ENCODE results near the gene RAPGEF6. TPM values are rescaled to one million over a fixed set of nuclear protein-coding genes. Genes with fewer than 3 reads are reported as not detected.

Gene RAPGEF6
- polyA plus RNA-seq, 1 donor from 2014 or later, result 121 TPM

DNA sequence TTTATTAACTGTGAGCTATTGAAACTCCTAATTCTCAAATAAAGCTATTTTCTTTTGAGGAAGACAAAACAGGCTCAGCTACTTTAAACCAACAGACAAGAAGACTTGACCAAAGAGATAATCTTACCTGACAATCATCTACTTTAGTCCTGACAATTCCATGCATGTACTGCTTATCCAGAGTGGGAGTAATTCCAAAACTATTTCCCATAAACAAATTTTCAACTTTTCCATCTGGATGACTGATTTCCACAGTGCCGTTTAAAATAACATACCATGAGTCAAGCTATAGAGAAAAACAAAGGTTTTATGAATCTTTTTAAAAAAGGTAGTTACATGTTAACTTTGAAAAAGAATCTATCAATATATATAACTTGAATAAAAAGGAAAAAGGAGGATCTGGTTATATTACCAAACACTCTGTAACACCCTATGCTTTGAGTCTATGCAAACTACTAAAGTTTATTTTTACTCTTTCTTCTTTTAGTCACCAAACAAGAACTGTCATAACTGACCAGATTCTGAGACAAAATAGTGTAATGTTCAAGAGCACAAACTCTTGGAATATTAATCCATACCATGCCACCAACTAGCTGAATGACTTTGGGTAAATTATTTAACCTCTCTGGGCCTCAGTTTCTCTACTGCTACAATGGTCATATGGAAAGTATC lies 129.7 kb downstream of the RAPGEF6 start:
- H3K9ac ChIP-seq (ENCODE audit: low read length), result no peak overlapping the region
- TF ChIP-seq SMC3 (conservative IDR thresholded peaks at IDR 0.05; ENCODE audit: poor library complexity), result no peak
- no peak for TF ChIP-seq CTCF (IDR thresholded peaks at IDR 0.05; ENCODE audit: poor library complexity, severe bottlenecking)
- no peak for TF ChIP-seq RAD21 (conservative IDR thresholded peaks at IDR 0.05)
- TF ChIP-seq MXI1 (conservative IDR thresholded peaks at IDR 0.05; ENCODE audit: poor library complexity, severe bottlenecking), result no peak
- no peak for TF ChIP-seq REST (IDR thresholded peaks at IDR 0.05; ENCODE audit: borderline replicate concordance)
- TF ChIP-seq EZH2 (IDR thresholded peaks at IDR 0.05; ENCODE audit: borderline replicate concordance, insufficient read depth, low read length, poor library complexity, severe bottlenecking), result no peak
- no peak for TF ChIP-seq POLR2AphosphoS5 (IDR thresholded peaks at IDR 0.05)
- TF ChIP-seq TAF1 (IDR thresholded peaks at IDR 0.05; ENCODE audit: low read depth), result no peak
- TF ChIP-seq EP300 (conservative IDR thresholded peaks at IDR 0.05; ENCODE audit: poor library complexity, severe bottlenecking), result no peak
- no peaks in the 10 kb centered on the region for H3F3A ChIP-seq (ENCODE audit: insufficient read depth, low read length, poor library complexity, severe bottlenecking)
- no peak overlapping the region for H3K4me3 ChIP-seq (ENCODE audit: low read length)
- no peak overlapping the region for H2AFZ ChIP-seq (ENCODE audit: low read depth, low read length)
- no peak overlapping the region for H3K27ac ChIP-seq (ENCODE audit: low read length)
- peaks cover 8% of the 10 kb centered on the region for H3K36me3 ChIP-seq (ENCODE audit: insufficient read depth, low read length)
- H3K9me3 ChIP-seq (ENCODE audit: low read length), result no peaks in the 10 kb centered on the region
- no peaks in the 10 kb centered on the region for H3K27me3 ChIP-seq (ENCODE audit: insufficient read depth, low read depth, low read length)
- no peak overlapping the region for H3K4me2 ChIP-seq (ENCODE audit: low read length)
- no peaks in the 10 kb centered on the region for H3K79me2 ChIP-seq (replicated peaks; ENCODE audit: insufficient read depth, low read length)
- no peaks in the 10 kb centered on the region for H3K9me2 ChIP-seq (ENCODE audit: insufficient read depth, low read length)
- no peaks in the 10 kb centered on the region for H4K20me1 ChIP-seq (ENCODE audit: insufficient read depth)

DNA sequence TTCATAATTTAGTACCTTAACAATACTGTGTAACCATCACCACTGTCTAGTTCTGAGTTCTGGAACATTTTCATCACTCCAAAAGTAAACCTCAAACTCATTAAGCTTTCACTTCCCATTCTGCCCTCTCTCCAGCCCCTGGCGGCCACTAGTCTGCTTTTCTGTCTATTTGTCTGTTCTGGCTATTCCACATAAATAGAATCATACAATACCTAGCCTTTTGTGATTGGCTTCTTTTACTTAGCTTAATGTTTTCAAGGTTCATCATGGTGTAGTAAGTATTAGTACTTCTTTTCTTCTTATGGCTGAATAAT lies 138.7 kb downstream of the RAPGEF6 start:
- H3K4me2 ChIP-seq (ENCODE audit: low read length), result no peak overlapping the region
- H3K9ac ChIP-seq (ENCODE audit: low read length), result no peak overlapping the region
- no peak overlapping the region for H2AFZ ChIP-seq (ENCODE audit: low read depth, low read length)
- no peaks in the 10 kb centered on the region for H3F3A ChIP-seq (ENCODE audit: insufficient read depth, low read length, poor library complexity, severe bottlenecking)
- H3K4me3 ChIP-seq (ENCODE audit: low read length), result no peak overlapping the region
- no peak overlapping the region for H3K27ac ChIP-seq (ENCODE audit: low read length)
- no peaks in the 10 kb centered on the region for H3K9me3 ChIP-seq (ENCODE audit: low read length)
- TF ChIP-seq EZH2 (IDR thresholded peaks at IDR 0.05; ENCODE audit: borderline replicate concordance, insufficient read depth, low read length, poor library complexity, severe bottlenecking), result no peak
- no peak for TF ChIP-seq CTCF (IDR thresholded peaks at IDR 0.05; ENCODE audit: poor library complexity, severe bottlenecking)
- no peaks in the 10 kb centered on the region for H3K9me2 ChIP-seq (ENCODE audit: insufficient read depth, low read length)
- peaks cover 17% of the 10 kb centered on the region for H3K36me3 ChIP-seq (ENCODE audit: insufficient read depth, low read length)
- H4K20me1 ChIP-seq (ENCODE audit: insufficient read depth), result no peaks in the 10 kb centered on the region
- no peaks in the 10 kb centered on the region for H3K79me2 ChIP-seq (replicated peaks; ENCODE audit: insufficient read depth, low read length)
- no peaks in the 10 kb centered on the region for H3K27me3 ChIP-seq (ENCODE audit: insufficient read depth, low read depth, low read length)

Data from neural cell (in vitro differentiated cells).